OCI-LY7 (cell line): ENCODE results near the gene TFDP3. TPM values are rescaled to one million over a fixed set of nuclear protein-coding genes. Genes with fewer than 3 reads are reported as not detected.

Source experiments
- BruUV-seq: library from RNA; stranded (reverse); fragments of 400-500 nt; replicated peaks from 2 replicates; lab custom pipeline; 2021; lab: Mats Ljungman, UMichigan
- CTCF ChIA-PET: fragments of 300-600 bp; sonication (Branson Sonifier 250); formaldehyde crosslinking; loops from one replicate; lab custom pipeline; 2022; ENCODE audit warnings: antibody characterized with exemption; ENCODE audit not compliant: unreplicated experiment; lab: Charles Lee
- POLR2A ChIA-PET: fragments of 300-600 bp; sonication (Branson Sonifier 250); formaldehyde crosslinking; loops from one replicate; lab custom pipeline; 2022; ENCODE audit warnings: antibody characterized with exemption; lab: Charles Lee
- DNase-seq: peaks from one replicate; pipeline ENCODE4 v3.0.0-alpha.2; 2015; ENCODE audit warnings: low spot score
- H2AFZ ChIP-seq: fragments of 200-600 bp; sonication (generic), shearing (Covaris generic); 2 replicates; pipeline ENCODE4 v1.6.1; 2014; ENCODE audit warnings: mild to moderate bottlenecking, antibody characterized with exemption, low read length, moderate library complexity
- H3K27ac ChIP-seq: fragments of 200-600 bp; sonication (generic); 2 replicates; pipeline ENCODE4 v1.5.1; 2014; ENCODE audit warnings: mixed run types, low read depth, mild to moderate bottlenecking, moderate library complexity, low read length, inconsistent platforms; ENCODE audit not compliant: poor library complexity, severe bottlenecking
- H3K36me3 ChIP-seq: fragments of 200-600 bp; sonication (generic); 2 replicates; pipeline ENCODE4 v1.6.1; 2014; ENCODE audit warnings: mild to moderate bottlenecking, antibody characterized with exemption, low read length, moderate library complexity, mixed read lengths; ENCODE audit not compliant: insufficient read depth
- H3K4me1 ChIP-seq: fragments of 200-600 bp; sonication (generic); 2 replicates; pipeline ENCODE4 v1.5.1; 2014; ENCODE audit warnings: mild to moderate bottlenecking, low read length; ENCODE audit not compliant: insufficient read depth, poor library complexity, severe bottlenecking
- H3K4me2 ChIP-seq: fragments of 200-600 bp; sonication (generic); 2 replicates; pipeline ENCODE4 v1.6.1; 2014; ENCODE audit warnings: mild to moderate bottlenecking, low read length
- H3K4me3 ChIP-seq: fragments of 200-600 bp; sonication (generic); 2 replicates; pipeline ENCODE4 v1.5.1; 2014; ENCODE audit warnings: mild to moderate bottlenecking, low read depth, low read length; ENCODE audit not compliant: poor library complexity, severe bottlenecking
- H3K79me2 ChIP-seq: fragments of 200-600 bp; sonication (generic); 2 replicates; pipeline ENCODE4 v1.6.1; 2016; ENCODE audit warnings: low read depth, mild to moderate bottlenecking, low read length, moderate library complexity, mixed read lengths; ENCODE audit not compliant: insufficient read depth
- H3K9me2 ChIP-seq: fragments of 200-600 bp; sonication (generic); 2 replicates; pipeline ENCODE4 v1.6.1; 2016; ENCODE audit warnings: mild to moderate bottlenecking, low read length, mixed read lengths; ENCODE audit not compliant: insufficient read depth
- H3K9me3 ChIP-seq: fragments of 200-600 bp; sonication (generic); 2 replicates; pipeline ENCODE4 v1.6.1; 2014; ENCODE audit warnings: mild to moderate bottlenecking, mixed run types, low read length, mixed read lengths
- H4K20me1 ChIP-seq: fragments of 200-600 bp; sonication (generic); 2 replicates; pipeline ENCODE4 v1.6.1; 2014; ENCODE audit warnings: mild to moderate bottlenecking, antibody characterized with exemption, low read length, moderate library complexity, mixed read lengths; ENCODE audit not compliant: insufficient read depth
- CTCF ChIP-seq: fragments of 200-600 bp; sonication (generic); conservative IDR thresholded peaks from 2 replicates; pipeline ENCODE4 v1.5.1; 2014; ENCODE audit warnings: mild to moderate bottlenecking, antibody characterized with exemption, low read length, moderate library complexity, mixed read lengths
- EZH2phosphoT487 ChIP-seq: fragments of 200-600 bp; sonication (generic); IDR thresholded peaks from 2 replicates; pipeline ENCODE4 v1.6.1; 2018; ENCODE audit warnings: low read depth, borderline replicate concordance, mild to moderate bottlenecking, mixed run types, antibody characterized with exemption, low read length, moderate library complexity, mixed read lengths
- intact Hi-C: fragments of 100-400 bp; cut with micrococcal nuclease; formaldehyde crosslinking; loops from one replicate; pipeline ENCODE4 v1.10.0; 2022; ENCODE audit not compliant: unreplicated experiment
- total RNA-seq, 2 experiments: library from RNA; depleted of rRNA in 1 of 2; stranded (reverse); fragments of >200 nt in 1 of 2; shearing (Covaris generic) in 1 of 2; gene quantifications; 2 replicates each; pipeline ENCODE4 v1.2.3, GENCODE V29; 2014 to 2022

TFDP3 gene
- total RNA-seq, 2 experiments from 2014 or later, result not detected

- Histone ChIP-seq H4K20me1 (no peaks in the 10 kb centered on the region), H3K79me2 (no peaks in the 10 kb centered on the region), H2AFZ (no peak overlapping the region), H3K4me3 (no peak overlapping the region), H3K4me2 (no peak overlapping the region), H3K4me1 (no peaks in the 10 kb centered on the region), H3K9me2 (no peaks in the 10 kb centered on the region), H3K27ac (no peak overlapping the region), H3K36me3 (no peaks in the 10 kb centered on the region), H3K9me3 (no peaks in the 10 kb centered on the region)
- POLR2A ChIA-PET, result no interaction called here
- CTCF ChIA-PET, result no interaction called here
- intact Hi-C loops, result no loop called here
- BruUV-seq, result no TSS peak
- TF ChIP-seq CTCF (no peak), EZH2phosphoT487 (no peak)
- no peak for DNase-seq
These were observed 3.1 kb downstream of the TFDP3 start for GRCh38 chrX:133215017-133215416.

- Histone ChIP-seq H3K36me3 (no peaks in the 10 kb centered on the region), H3K4me3 (no peak overlapping the region), H3K4me2 (no peak overlapping the region), H3K79me2 (no peaks in the 10 kb centered on the region), H3K4me1 (no peaks in the 10 kb centered on the region), H3K9me3 (no peaks in the 10 kb centered on the region), H3K27ac (no peak overlapping the region), H4K20me1 (no peaks in the 10 kb centered on the region), H2AFZ (no peak overlapping the region), H3K9me2 (no peaks in the 10 kb centered on the region)
- intact Hi-C loops, result no loop called here
- TF ChIP-seq CTCF (no peak), EZH2phosphoT487 (no peak)
- POLR2A ChIA-PET, result no interaction called here
- no TSS peak for BruUV-seq
- CTCF ChIA-PET, result no interaction called here
- DNase-seq, result no peak
These were observed 3.9 kb downstream of the TFDP3 start for GRCh38 chrX:133214301-133214700.

GRCh38 chrX:133213117-133213516, 5.0 kb downstream of the TFDP3 start:
- no peaks in the 10 kb centered on the region for H4K20me1 ChIP-seq
- no TSS peak for BruUV-seq
- no peak for TF ChIP-seq EZH2phosphoT487
- no peak for TF ChIP-seq CTCF
- H3K4me3 ChIP-seq, result no peak overlapping the region
- CTCF ChIA-PET, result no interaction called here
- no peaks in the 10 kb centered on the region for H3K4me1 ChIP-seq
- no peaks in the 10 kb centered on the region for H3K9me3 ChIP-seq
- H3K36me3 ChIP-seq, result no peaks in the 10 kb centered on the region
- no peak overlapping the region for H3K4me2 ChIP-seq
- no peaks in the 10 kb centered on the region for H3K9me2 ChIP-seq
- no peak for DNase-seq
- intact Hi-C loops, result no loop called here
- H3K79me2 ChIP-seq, result no peaks in the 10 kb centered on the region
- POLR2A ChIA-PET, result no interaction called here
- no peak overlapping the region for H3K27ac ChIP-seq
- H2AFZ ChIP-seq, result no peak overlapping the region
